Astrocyte of the cerebellum (primary cell): ENCODE results near the gene SDF4.

Experiments used
- DNase-seq: peaks from one replicate; pipeline ENCODE4 v3.0.0-alpha.2; 2011; ENCODE audit warnings: low read depth
- H3K4me3 ChIP-seq: 2 replicates; pipeline ENCODE4 v1.5.1; 2011; ENCODE audit warnings: mild to moderate bottlenecking, low read depth, low read length, moderate library complexity
- in situ Hi-C: cut with HindIII; loops from 2 replicates; pipeline ENCODE4 v1.10.0; 2017; ENCODE audit warnings: low sequenced_read_pairs
- TF ChIP-seq, protein P1 (sequence below): IDR thresholded peaks from 2 replicates; pipeline ENCODE4 v1.5.1; 2012; ENCODE audit warnings: low read length, low read depth, moderate library complexity, mild to moderate bottlenecking; ENCODE audit errors: missing control alignments

Gene SDF4

DNA sequence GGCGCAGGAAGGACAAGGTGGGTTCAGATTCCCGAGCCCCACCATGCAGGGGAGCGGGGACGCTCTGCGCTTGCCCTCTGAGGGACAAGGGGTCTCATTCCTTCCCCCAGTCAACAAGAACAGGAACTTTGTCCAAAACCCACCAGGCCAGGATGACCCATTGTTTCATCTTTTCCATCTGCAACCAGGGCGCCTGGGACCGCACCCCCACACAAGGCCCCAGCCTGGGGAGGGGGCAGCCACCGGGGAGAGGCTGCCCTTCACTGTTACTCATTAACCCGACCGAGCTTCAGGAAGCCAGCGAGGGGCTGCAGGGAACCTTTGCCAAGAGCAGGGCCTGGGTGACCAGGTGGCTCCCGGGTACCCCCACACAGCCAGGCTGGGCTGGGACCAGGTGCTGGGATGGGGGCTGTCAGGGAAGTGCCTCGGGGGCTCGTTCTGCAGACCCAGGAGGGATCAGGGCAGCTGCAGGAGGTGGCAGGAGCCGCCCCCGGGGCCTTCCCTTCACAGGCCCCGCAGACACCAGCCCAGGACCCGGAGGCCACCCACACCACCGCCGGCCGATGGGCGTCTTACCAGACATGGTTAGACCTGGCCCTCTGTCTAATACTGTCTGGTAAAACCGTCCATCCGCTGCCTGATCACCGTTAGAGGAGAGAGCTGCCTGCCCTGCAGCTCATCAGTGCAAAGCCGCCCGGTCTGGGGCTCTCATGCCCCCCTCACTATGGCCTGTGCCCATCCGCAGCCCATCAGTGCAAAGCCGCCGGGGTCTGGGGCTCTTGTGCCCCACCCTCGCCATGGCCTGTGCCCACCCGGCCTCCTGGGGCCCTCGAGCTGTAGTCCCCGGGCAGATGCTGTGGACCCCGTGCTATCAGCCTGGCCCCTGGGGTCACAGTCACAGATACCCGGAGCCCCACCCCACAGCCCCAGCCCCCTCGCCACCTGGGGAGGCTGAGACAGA lies 63.1 kb downstream of the SDF4 start:
- in situ Hi-C loops, result no loop called here
- no peak for DNase-seq
- TF ChIP-seq, protein P1, sequence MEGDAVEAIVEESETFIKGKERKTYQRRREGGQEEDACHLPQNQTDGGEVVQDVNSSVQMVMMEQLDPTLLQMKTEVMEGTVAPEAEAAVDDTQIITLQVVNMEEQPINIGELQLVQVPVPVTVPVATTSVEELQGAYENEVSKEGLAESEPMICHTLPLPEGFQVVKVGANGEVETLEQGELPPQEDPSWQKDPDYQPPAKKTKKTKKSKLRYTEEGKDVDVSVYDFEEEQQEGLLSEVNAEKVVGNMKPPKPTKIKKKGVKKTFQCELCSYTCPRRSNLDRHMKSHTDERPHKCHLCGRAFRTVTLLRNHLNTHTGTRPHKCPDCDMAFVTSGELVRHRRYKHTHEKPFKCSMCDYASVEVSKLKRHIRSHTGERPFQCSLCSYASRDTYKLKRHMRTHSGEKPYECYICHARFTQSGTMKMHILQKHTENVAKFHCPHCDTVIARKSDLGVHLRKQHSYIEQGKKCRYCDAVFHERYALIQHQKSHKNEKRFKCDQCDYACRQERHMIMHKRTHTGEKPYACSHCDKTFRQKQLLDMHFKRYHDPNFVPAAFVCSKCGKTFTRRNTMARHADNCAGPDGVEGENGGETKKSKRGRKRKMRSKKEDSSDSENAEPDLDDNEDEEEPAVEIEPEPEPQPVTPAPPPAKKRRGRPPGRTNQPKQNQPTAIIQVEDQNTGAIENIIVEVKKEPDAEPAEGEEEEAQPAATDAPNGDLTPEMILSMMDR, result no peak
- H3K4me3 ChIP-seq, result no peak overlapping the region

DNA sequence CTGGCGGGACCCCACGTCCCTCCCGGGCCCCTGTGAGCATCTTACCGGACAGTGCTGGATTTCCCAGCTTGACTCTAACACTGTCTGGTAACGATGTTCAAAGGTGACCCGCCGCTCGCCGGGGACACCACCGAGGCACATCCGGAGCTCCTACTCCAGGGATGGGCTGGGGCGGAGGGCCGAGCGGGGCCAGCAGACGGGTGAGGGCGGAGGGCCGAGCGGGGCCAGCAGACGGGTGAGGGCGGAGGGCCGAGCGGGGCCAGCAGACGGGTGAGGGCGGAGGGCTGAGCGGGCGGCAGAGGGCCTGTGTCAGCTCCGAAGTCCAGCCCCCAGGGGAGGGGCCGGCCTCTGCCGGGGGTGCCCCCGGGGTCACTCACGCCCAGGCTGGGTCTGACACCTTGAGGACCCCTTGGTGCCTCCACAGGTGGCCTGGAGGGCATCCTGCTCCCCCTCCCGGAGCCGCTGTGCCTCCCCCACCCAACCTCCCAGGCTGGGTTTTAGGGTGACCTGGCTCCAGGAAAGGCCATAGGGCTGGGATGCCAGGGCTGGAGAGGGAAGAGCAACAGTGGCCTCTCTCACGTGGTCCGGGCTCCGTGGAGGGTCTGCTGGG lies 63.9 kb downstream of the SDF4 start:
- TF ChIP-seq, protein P1, result no peak
- in situ Hi-C loops, result no loop called here
- H3K4me3 ChIP-seq, result no peak overlapping the region
- no peak for DNase-seq

DNA sequence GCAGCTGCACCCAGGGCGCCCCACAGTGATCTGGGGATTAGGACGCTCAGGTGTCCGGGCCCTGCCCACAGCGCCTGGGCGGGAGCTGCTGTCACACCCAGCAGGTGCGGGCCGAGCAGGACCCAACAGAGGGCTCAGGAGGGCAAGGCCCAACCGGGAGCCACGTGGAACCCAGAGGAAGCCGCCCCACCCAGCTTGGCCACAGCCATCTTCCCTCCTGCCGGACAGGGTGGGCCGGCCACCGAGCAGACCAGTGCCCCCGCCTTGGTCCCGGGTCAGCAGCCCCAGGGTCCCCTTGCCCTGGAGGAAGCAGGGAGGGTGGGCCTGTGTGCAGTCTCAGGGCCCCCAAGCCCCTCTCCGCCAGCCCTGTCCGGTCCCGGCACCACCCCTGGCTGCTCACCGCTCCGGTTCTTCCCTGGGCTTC lies 64.4 kb downstream of the SDF4 start:
- in situ Hi-C loops, result no loop called here
- no peak for DNase-seq
- no peak overlapping the region for H3K4me3 ChIP-seq
- TF ChIP-seq, protein P1, result no peak
